Fibroblast of the aortic adventitia (primary cell): ENCODE measurements around the gene REG1B. TPM values are rescaled to one million over a fixed set of nuclear protein-coding genes. Genes with fewer than 3 reads are reported as not detected.
"Not testable (repeated sequence)": the region's sequence is repeated elsewhere in the genome, so short reads cannot be mapped to it uniquely, and the experiment has no call there.

Source experiments
- DNase-seq: peaks from one replicate; pipeline ENCODE4 v3.0.0-alpha.2; 2010; ENCODE audit warnings: low read depth
- H3K4me3 ChIP-seq: 2 replicates; pipeline ENCODE4 v1.5.1; 2011; ENCODE audit warnings: low read depth, mild to moderate bottlenecking, control low read depth, low read length, moderate library complexity
- CTCF ChIP-seq: IDR thresholded peaks from 2 replicates; pipeline ENCODE4 v1.5.1; 2011; ENCODE audit warnings: mild to moderate bottlenecking, low read length, control low read depth, inconsistent platforms; ENCODE audit not compliant: insufficient read depth
- total RNA-seq: library from RNA; depleted of rRNA; stranded (reverse); fragments of >200 nt; gene quantifications from 2 replicates; pipeline ENCODE4 v1.2.3, GENCODE V29; 2012; ENCODE audit warnings: low replicate concordance

The REG1B gene
- total RNA-seq, 1 donor: not detected

GRCh38 chr2:79065201-79065600, 22.6 kb downstream of the REG1B start:
- TF ChIP-seq CTCF: no peak
- no peak overlapping the region for H3K4me3 ChIP-seq
- DNase-seq: no peak

DNA sequence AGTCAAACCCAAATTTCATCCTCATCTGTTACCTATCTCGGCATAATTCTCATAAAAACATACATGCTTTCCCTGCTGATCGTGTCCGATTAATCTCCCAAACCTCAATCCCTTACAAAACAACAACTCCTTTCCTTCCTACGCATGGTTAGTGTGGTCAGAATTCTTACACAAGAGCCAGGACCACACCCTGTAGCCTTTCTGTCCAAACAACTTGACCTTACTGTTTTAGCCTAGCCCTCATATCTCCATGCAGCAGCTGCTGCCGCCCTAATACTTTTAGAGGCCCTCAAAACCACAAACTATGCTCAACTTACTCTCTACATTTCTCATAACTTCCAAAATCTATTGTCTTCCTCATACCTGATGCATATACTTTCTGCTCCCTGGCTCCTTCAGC, 33.0 kb downstream of the REG1B start:
- not testable (repeated sequence) for DNase-seq, H3K4me3 ChIP-seq

DNA sequence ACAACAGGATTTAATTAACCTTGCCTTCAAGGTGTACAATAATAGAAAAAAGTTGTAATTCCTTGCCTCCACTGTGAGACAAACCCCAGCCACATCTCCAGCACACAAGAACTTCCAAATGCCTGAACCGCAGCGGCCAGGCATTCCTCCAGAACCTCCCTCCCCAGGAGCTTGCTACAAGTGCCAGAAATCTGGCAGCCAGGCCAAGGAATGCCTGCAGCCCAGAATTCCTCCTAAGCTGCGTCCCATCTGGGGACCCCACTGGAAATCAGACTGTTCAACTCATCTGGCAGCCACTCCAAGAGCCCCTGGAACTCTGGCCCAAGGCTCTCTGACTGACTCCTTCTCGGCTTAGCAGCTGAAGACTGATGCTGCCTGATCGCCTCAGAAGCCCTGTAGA, 34.3 kb downstream of the REG1B start:
- DNase-seq, H3K4me3 ChIP-seq: not testable (repeated sequence)

- no peak for DNase-seq
- no peak overlapping the region for H3K4me3 ChIP-seq
- TF ChIP-seq CTCF: no peak
Observed at GRCh38 chr2:79041032-79041448, 46.8 kb downstream of the REG1B start.

DNA sequence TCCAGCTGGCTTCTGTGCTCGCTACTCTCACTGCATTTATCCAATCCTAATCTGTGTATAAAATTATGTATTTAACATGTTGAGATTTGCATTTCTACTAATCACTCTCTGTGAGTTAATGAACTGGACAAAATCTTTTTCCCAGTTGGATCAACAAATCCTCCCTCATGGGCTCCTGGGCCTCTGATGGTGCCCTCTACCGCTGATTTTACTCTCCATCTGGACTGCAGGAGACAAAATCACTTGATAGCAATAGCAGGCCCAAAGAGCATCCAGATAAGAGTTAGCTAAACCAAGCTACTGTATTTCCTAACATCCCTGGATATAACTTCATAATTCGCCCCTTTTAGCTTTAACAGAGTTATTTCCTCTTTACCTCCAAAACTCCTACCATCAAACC, 47.8 kb downstream of the REG1B start:
- DNase-seq: no peak
- no peak for TF ChIP-seq CTCF
- no peak overlapping the region for H3K4me3 ChIP-seq

Other genes with a start within 250 kb of the REG1B start
- not detected in 2 replicates for gene REG3G, start 62.3 kb downstream of the REG1B start, total RNA-seq
- not detected in 2 replicates for gene REG1A, start 32.5 kb upstream of the REG1B start, total RNA-seq
- not detected in 2 replicates for gene REG3A, start 71.8 kb upstream of the REG1B start, total RNA-seq